Activated CD4-positive, alpha-beta T cell treated with anti-CD3 and anti-CD28 coated beads for 24 hours (primary cell): Measurements from ENCODE around the gene RGS7.
"Not testable (repeated sequence)": the region's sequence is repeated elsewhere in the genome, so short reads cannot be mapped to it uniquely, and the experiment has no call there.

ENCODE experiments used
- DNase-seq, 2 donors: peaks; one replicate each; pipeline ENCODE4 v3.0.0-alpha.2; 2020; ENCODE audit warnings: low read depth in 2 of 2

Gene RGS7

GRCh38 chr1:240987928-240988327, 369.1 kb downstream of the RGS7 start:
- no peak for DNase-seq

- no peak for DNase-seq
These were observed 371.9 kb downstream of the RGS7 start for GRCh38 chr1:240985081-240985480.

- no peak for DNase-seq
These were observed 376.7 kb downstream of the RGS7 start for GRCh38 chr1:240980342-240980741.

GRCh38 chr1:240976685-240977084, 380.3 kb downstream of the RGS7 start:
- DNase-seq, result no peak

- no peak for DNase-seq
These were observed 383.1 kb downstream of the RGS7 start for GRCh38 chr1:240973875-240974274.

DNA sequence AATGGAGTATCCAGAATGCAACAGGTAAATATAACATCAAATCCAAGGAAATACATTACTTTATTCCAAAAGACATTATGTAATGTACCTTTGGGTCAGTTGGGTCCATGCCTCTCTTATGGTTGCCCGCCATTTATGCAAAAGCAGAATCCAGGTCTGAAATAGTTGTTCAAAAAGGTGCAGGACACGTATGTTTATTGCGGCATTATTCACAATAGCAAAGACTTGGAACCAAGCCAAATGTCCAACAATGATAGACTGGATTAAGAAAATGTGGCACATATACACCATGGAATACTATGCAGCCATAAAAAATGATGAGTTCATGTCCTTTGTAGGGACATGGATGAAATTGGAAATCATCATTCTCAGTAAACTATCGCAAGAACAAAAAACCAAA, 384.9 kb downstream of the RGS7 start:
- DNase-seq, result not testable (repeated sequence)

- DNase-seq, result no peak
These were observed 386.8 kb downstream of the RGS7 start for GRCh38 chr1:240970253-240970652.

DNA sequence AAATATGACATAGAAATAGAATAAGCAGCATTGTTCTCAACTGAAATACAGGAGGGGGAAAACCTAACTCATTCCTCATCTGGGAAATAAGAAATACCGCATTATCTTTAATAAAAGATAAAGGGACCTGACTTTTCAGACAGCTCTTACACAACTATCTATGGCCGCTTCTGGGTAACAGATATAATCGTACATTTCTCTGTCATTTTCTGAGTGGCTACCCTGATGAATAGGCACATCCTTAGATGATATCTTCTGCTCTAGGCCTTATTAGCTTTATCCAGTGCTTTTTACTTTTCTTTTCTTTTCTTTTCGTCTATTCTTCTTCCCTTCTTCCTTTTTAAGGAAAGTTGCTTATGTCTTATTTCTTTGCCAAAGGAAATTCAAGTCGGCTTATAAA, 388.1 kb downstream of the RGS7 start:
- no peak for DNase-seq

DNA sequence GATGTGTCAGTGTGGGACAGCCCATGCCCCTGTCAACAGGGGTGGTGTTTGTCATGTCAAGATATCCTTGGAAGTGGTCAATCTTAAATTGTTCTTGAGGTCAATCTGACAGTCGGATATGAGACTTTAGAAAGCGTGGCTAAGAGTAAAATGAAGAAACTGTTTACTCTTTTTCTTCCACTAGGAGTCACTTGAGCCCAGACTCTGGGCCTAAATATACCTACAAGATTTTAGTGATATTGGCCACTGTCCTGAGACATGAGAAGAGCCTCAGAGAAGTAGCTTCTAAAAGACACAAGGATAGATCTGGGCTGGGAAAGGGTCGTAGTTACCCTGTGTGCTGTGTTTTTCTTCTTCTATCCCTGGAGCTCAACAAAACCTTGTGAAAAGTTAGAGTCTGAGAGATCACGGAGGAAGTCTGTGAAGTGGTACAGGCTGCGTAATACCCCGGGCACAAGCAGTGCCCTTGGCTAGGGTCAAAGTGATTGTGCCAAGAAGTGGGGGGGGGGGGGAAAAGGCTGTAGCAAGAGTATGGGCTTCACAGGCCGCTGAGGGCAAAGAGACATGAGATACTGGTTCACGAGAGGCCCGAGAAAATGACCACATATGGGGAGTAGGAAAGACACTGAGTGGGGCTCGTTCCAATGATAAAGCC, 389.8 kb downstream of the RGS7 start:
- no peak for DNase-seq

DNA sequence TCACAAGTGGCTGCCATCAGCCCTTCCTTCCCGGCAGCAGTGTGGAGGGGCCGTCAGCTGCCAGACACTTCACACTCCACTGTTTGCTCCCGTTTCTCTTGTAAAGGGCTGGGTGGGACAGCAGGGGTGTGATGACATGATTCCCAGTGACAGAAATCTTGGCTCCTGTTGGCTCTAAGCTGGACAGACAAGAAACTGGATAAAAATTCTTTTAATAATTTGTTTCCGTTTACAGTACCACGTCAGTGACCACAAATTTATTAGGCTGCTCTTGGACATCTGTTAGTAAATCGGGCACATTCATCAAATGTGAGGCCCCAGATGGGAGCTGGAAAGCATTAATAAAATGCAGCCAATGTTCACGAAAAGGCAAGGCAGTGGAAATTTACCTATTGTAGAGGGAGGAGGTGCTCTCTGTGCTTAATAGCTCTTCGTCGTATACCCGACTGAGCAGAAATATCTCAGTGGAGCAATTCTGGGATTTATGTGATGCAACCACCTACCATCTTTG, 391.4 kb downstream of the RGS7 start:
- no peak for DNase-seq

GRCh38 chr1:240962086-240962485, 394.9 kb downstream of the RGS7 start:
- no peak for DNase-seq

DNA sequence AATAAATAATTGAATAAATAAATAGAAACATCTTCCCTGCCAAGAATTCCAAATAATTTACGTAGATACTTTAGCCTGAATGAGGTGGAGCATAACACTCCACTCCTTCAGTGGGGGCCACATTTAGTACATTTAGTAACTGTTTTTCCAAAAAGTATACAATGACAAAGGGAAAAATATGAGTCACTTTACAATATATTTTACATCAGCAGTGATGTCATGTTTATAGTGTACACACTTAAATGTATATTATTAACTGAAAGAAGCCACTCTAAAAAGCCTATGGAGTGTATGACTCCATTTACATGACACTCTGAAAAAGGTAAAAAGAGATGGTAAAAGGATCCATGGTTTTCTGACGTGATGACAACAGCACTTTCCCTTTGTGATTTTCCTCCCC, 400.6 kb downstream of the RGS7 start:
- DNase-seq, result no peak

DNA sequence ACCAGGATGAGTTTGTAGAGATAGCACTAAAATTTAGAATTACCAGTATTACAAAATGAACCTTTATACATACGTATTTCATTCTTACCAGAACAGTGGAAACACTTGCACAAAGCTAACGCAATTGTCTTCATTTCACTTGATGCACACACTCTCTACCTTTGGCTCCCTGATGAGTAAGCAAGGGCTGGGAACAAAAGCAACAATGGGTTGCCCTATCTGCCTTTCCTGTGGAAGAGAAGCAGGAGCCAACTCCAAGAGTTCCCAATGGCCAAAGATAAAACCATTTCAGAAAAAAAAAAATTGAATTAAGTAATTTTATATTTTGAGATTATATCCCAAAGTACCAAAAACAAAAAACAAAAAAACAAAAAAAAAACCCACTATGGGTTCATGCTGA, 401.0 kb downstream of the RGS7 start:
- DNase-seq, result no peak

DNA sequence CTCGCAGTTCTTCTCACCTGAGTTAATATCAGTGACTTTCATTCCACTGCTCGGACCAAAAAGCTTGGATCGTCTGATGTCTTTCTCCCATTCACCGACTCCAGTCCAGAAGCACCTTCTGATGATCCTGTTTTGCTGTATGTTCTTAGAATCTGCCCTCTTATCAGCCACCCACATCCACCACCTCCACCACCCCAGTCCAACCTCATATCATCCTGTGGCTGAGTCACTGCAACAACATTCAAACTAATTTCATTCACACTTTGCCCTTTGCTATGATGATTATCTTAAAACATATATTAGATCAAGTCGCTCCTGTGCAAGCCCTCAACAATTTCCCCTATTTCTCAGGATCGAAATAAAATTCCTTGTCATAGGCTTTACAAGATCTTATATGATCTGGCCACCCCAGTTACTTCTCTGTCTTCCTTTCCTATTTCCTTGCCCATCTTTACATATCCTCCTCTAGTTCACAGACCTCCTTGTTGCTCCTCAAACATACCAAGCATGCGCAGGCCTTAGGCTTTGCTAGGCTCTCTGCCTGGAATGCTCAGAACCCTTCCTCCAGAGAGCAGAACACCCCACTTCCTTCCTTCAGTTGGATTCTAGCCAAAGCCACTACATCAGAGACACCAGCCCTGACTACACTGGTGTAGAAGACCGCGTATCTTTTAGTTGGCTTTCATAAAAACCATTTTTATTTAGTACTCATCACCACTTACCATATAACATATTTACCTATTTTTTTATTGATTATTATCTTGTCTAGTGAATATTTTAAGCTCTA, 409.4 kb downstream of the RGS7 start:
- DNase-seq, result no peak

GRCh38 chr1:240946926-240947325, 410.1 kb downstream of the RGS7 start:
- DNase-seq, result no peak

DNA sequence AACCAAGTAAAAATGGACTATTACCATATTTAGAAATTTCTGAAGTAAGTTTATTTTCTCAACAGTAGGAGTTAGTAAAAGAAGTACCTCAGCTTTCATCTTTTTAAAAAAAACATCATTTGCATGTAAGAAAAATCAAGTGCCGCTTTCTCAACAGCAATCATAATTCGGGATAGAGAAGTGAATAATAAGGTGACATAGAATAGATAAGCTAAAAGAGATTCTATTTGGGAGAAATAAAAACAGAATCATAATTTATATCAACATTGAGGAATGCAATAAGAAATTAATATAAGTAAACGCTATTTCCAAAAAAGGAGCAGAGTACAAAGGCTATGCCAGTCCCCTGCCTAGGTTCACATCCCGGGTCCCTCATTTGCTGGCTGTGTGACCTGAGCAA, 414.1 kb downstream of the RGS7 start:
- DNase-seq, result no peak

GRCh38 chr1:240941701-240942370, 415.2 kb downstream of the RGS7 start:
- no peak for DNase-seq

- no peak for DNase-seq
These were observed 419.9 kb downstream of the RGS7 start for GRCh38 chr1:240936911-240937668.

- no peak for DNase-seq
These were observed 421.1 kb downstream of the RGS7 start for GRCh38 chr1:240935920-240936319.

DNA sequence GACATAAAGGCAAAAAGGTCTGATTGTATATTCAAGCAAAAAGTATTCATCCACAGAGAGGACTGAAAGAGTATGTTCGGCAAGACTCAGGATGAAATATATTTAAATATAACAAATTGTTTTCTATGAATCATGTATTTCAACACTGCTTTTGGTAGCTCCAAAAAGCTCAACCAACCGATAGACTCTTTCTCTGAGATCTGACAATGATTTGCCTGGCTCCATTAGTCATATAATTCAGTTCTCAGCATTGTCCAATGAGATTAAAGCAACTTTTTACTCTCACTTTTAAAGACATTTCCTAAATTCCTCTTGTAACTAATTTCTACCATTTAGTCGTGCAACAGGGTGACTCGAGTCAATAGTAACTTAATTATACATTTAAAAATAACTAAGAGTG, 426.0 kb downstream of the RGS7 start:
- DNase-seq, result no peak

DNA sequence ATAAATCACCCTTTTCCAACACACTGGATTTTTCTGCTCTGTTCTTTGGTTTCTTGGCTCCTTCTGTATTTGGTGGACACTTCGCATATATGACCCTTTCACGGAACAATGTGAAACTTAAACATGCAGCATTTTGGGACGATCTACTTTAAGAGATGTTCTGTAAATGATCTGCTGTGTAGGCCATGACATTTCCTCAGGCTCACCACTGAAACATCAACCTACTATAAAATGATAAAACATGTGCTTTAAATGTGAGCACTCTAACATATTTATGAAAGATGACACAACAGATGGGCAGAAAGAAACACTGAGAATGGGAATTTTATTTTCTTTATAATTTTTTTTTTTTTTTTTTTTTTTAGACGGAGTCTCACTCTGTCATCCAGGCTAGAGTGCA, 428.7 kb downstream of the RGS7 start:
- DNase-seq, result no peak

- DNase-seq, result no peak
These were observed 429.2 kb downstream of the RGS7 start for GRCh38 chr1:240927821-240928220.
